Neural cell (in vitro differentiated cells): ENCODE data around the gene PRRT1B. TPM values are rescaled to one million over a fixed set of nuclear protein-coding genes. Genes with fewer than 3 reads are reported as not detected.
"Not testable (repeated sequence)": the region's sequence is repeated elsewhere in the genome, so short reads cannot be mapped to it uniquely, and the experiment has no call there.

ENCODE experiments used
- H2AFZ ChIP-seq: fragments of 200-600, 300-800 bp; sonication (generic), shearing (Covaris generic); 2 replicates; pipeline ENCODE4 v1.6.0; 2014; ENCODE audit warnings: low read depth, mild to moderate bottlenecking, antibody characterized with exemption, low read length, moderate library complexity
- H3F3A ChIP-seq: fragments of 200-600 bp; shearing (Covaris generic); 2 replicates; pipeline ENCODE4 v1.6.1; 2016; ENCODE audit warnings: mild to moderate bottlenecking, moderate library complexity, mixed read lengths, antibody characterized with exemption, low read length; ENCODE audit not compliant: insufficient read depth, poor library complexity, severe bottlenecking
- H3K27ac ChIP-seq: fragments of 200-600, 300-800 bp; sonication (generic), shearing (Covaris generic); 2 replicates; pipeline ENCODE4 v1.5.1; 2014; ENCODE audit warnings: mild to moderate bottlenecking, low read length, moderate library complexity
- H3K27me3 ChIP-seq: fragments of 300-800, 200-600 bp; sonication (generic), shearing (Covaris generic); 2 replicates; pipeline ENCODE4 v1.6.0; 2014; ENCODE audit warnings: mild to moderate bottlenecking, low read depth, low read length, moderate library complexity; ENCODE audit not compliant: insufficient read depth
- H3K36me3 ChIP-seq: fragments of 300-800, 200-600 bp; sonication (generic), shearing (Covaris generic); 2 replicates; pipeline ENCODE4 v1.5.1; 2014; ENCODE audit warnings: mild to moderate bottlenecking, antibody characterized with exemption, low read length, moderate library complexity; ENCODE audit not compliant: insufficient read depth
- H3K4me2 ChIP-seq: fragments of 300-800, 200-600 bp; sonication (generic), shearing (Covaris generic); 2 replicates; pipeline ENCODE4 v1.6.0; 2014; ENCODE audit warnings: mild to moderate bottlenecking, low read length
- H3K4me3 ChIP-seq: fragments of 300-800, 200-600 bp; sonication (generic), shearing (Covaris generic); 2 replicates; pipeline ENCODE4 v1.5.1; 2014; ENCODE audit warnings: mild to moderate bottlenecking, low read length, moderate library complexity
- H3K79me2 ChIP-seq: fragments of 200-600 bp; shearing (Covaris generic); replicated peaks from 2 replicates; pipeline ENCODE4 v1.6.0; 2014; ENCODE audit warnings: mild to moderate bottlenecking, low read length, moderate library complexity; ENCODE audit not compliant: insufficient read depth
- H3K9ac ChIP-seq: fragments of 300-800, 200-600 bp; sonication (generic), shearing (Covaris generic); 2 replicates; pipeline ENCODE4 v1.6.1; 2016; ENCODE audit warnings: mild to moderate bottlenecking, low read length, mixed read lengths
- H3K9me2 ChIP-seq: fragments of 200-600 bp; shearing (Covaris generic); 2 replicates; pipeline ENCODE4 v1.6.1; 2016; ENCODE audit warnings: mild to moderate bottlenecking, low read length, mixed read lengths; ENCODE audit not compliant: insufficient read depth
- H3K9me3 ChIP-seq: fragments of 200-600, 300-800 bp; sonication (generic), shearing (Covaris generic); 2 replicates; pipeline ENCODE4 v1.6.1; 2016; ENCODE audit warnings: mild to moderate bottlenecking, mixed run types, low read length, moderate library complexity, mixed read lengths
- H4K20me1 ChIP-seq: fragments of 200-600 bp; shearing (Covaris generic); 2 replicates; pipeline ENCODE4 v1.6.1; 2016; ENCODE audit warnings: mild to moderate bottlenecking, mixed run types; ENCODE audit not compliant: insufficient read depth
- EP300 ChIP-seq: fragments of 450-650 bp; conservative IDR thresholded peaks from 2 replicates; pipeline ENCODE4 v1.6.1; 2014; ENCODE audit warnings: antibody characterized with exemption, mild to moderate bottlenecking, moderate library complexity; ENCODE audit not compliant: poor library complexity, severe bottlenecking
- EZH2 ChIP-seq: fragments of 200-600, 300-800 bp; shearing (Covaris generic), sonication (generic); IDR thresholded peaks from 2 replicates; pipeline ENCODE4 v1.6.1; 2014; ENCODE audit warnings: antibody characterized with exemption, low read length, borderline replicate concordance, mild to moderate bottlenecking; ENCODE audit not compliant: insufficient read depth, poor library complexity, severe bottlenecking
- MXI1 ChIP-seq: fragments of 450-650 bp; conservative IDR thresholded peaks from 2 replicates; pipeline ENCODE4 v1.6.1; 2014; ENCODE audit warnings: antibody characterized with exemption, mild to moderate bottlenecking; ENCODE audit not compliant: poor library complexity, severe bottlenecking
- POLR2AphosphoS5 ChIP-seq: IDR thresholded peaks from 2 replicates; pipeline ENCODE4 v1.6.1; 2012
- RAD21 ChIP-seq: fragments of 450-650 bp; conservative IDR thresholded peaks from 2 replicates; pipeline ENCODE4 v1.6.1; 2014; ENCODE audit warnings: antibody characterized with exemption, mild to moderate bottlenecking, moderate library complexity
- SMC3 ChIP-seq: fragments of 450-650 bp; conservative IDR thresholded peaks from 2 replicates; pipeline ENCODE4 v1.6.1; 2014; ENCODE audit warnings: antibody characterized with exemption, mild to moderate bottlenecking, moderate library complexity; ENCODE audit not compliant: poor library complexity
- TAF1 ChIP-seq: IDR thresholded peaks from 2 replicates; pipeline ENCODE4 v1.6.1; 2012; ENCODE audit warnings: low read depth
- polyA plus RNA-seq: library from polyadenylated mRNA; depleted of rRNA; stranded (reverse); fragments of >200 nt; gene quantifications from 2 replicates; pipeline ENCODE4 v1.2.3, GENCODE V29; 2014
- TF ChIP-seq, protein P1 (sequence below): fragments of 450-650 bp; IDR thresholded peaks from 2 replicates; pipeline ENCODE4 v1.5.1; 2014; ENCODE audit warnings: antibody characterized with exemption, mild to moderate bottlenecking, moderate library complexity; ENCODE audit not compliant: poor library complexity, severe bottlenecking
- TF ChIP-seq, protein P2 (sequence below): IDR thresholded peaks from 2 replicates; pipeline ENCODE4 v1.6.1; 2012; ENCODE audit warnings: borderline replicate concordance

Gene PRRT1B
- polyA plus RNA-seq, 1 donor from 2014 or later: not detected

DNA sequence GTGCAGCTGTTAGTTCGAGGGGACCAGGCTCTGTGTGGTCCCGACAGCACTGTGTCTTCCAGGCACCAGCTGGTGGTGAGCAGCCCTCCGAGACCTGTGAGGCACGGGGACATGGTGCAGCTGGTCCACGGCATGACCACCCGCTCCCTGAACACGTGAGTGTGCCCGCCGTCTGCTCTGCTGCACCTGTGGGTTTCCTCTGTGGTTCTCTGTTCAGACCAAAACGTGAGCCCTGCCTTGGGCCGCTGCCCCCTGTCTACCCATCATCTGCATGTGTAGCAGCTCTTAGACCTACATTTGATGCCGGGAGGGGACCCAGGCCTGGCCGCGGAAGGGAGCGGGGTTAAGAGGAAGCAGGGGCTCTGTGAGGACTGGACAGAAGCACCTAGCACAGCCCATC is 32.1 kb upstream of the PRRT1B start:
- Histone ChIP-seq H3K9me3 (no peaks in the 10 kb centered on the region), H3K36me3 (peaks cover 11% of the 10 kb centered on the region)

DNA sequence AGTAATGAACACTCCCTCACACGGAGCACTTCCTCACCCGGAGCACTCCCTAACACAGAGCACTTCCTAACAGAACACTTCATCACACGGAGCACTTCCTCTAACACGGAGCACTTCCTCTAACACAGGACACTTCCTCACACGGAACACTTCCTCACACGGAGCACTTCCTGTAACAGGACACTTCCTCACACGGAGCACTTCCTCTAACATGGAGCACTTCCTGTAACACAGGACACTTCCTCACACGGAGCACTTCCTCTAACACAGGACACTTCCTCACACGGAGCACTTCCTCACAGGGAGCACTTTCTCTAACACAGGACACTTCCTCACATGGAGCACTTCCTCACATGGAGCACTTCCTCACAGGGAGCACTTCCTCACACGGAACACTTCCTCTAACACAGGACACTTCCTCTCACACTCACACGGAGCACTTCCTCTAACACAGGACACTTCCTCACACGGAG is 29.7 kb upstream of the PRRT1B start:
- H3K36me3 ChIP-seq: peaks cover 11% of the 10 kb centered on the region
- not testable (repeated sequence) for H3K9ac ChIP-seq, H3K27ac ChIP-seq, H3K4me3 ChIP-seq, H3K4me2 ChIP-seq, H3K27me3 ChIP-seq, H3K79me2 ChIP-seq, H3K9me3 ChIP-seq, H2AFZ ChIP-seq, H4K20me1 ChIP-seq, H3K9me2 ChIP-seq, H3F3A ChIP-seq

More for the DNA sequence above, 32.1 kb upstream of the PRRT1B start:
- Histone ChIP-seq H2AFZ (no peak overlapping the region), H3K27ac (no peak overlapping the region), H3K9ac (no peak overlapping the region), H3K79me2 (no peaks in the 10 kb centered on the region), H3K4me3 (no peak overlapping the region), H4K20me1 (no peaks in the 10 kb centered on the region), H3K9me2 (no peaks in the 10 kb centered on the region), H3F3A (no peaks in the 10 kb centered on the region), H3K4me2 (no peak overlapping the region), H3K27me3 (no peaks in the 10 kb centered on the region)
- TF ChIP-seq EZH2 (no peak), MXI1 (no peak), EP300 (no peak), POLR2AphosphoS5 (no peak)
- TF ChIP-seq, protein P1, sequence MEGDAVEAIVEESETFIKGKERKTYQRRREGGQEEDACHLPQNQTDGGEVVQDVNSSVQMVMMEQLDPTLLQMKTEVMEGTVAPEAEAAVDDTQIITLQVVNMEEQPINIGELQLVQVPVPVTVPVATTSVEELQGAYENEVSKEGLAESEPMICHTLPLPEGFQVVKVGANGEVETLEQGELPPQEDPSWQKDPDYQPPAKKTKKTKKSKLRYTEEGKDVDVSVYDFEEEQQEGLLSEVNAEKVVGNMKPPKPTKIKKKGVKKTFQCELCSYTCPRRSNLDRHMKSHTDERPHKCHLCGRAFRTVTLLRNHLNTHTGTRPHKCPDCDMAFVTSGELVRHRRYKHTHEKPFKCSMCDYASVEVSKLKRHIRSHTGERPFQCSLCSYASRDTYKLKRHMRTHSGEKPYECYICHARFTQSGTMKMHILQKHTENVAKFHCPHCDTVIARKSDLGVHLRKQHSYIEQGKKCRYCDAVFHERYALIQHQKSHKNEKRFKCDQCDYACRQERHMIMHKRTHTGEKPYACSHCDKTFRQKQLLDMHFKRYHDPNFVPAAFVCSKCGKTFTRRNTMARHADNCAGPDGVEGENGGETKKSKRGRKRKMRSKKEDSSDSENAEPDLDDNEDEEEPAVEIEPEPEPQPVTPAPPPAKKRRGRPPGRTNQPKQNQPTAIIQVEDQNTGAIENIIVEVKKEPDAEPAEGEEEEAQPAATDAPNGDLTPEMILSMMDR: no peak

DNA sequence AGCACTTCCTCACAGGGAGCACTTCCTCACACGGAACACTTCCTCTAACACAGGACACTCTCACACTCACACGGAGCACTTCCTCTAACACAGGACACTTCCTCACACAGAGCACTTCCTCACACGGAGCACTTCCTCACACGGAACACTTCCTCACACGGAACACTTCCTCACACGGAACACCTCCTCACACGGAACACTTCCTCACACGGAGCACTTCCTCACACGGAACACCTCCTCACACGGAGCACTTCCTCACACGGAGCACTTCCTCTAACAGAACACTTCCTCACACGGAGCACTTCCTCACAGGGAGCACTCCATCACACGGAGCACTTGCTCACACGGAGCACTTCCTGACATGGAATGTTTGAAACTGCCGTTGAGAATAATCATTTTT is 29.2 kb upstream of the PRRT1B start:
- Histone ChIP-seq H3K27me3 (no peaks in the 10 kb centered on the region), H3K9me3 (no peaks in the 10 kb centered on the region), H3K4me3 (no peak overlapping the region), H3K27ac (no peak overlapping the region), H3K36me3 (peaks cover 11% of the 10 kb centered on the region), H3F3A (no peaks in the 10 kb centered on the region), H4K20me1 (no peaks in the 10 kb centered on the region), H3K9ac (no peak overlapping the region), H2AFZ (no peak overlapping the region), H3K4me2 (no peak overlapping the region), H3K9me2 (no peaks in the 10 kb centered on the region), H3K79me2 (no peaks in the 10 kb centered on the region)
- TF ChIP-seq TAF1: no peak
- TF ChIP-seq, protein P2, sequence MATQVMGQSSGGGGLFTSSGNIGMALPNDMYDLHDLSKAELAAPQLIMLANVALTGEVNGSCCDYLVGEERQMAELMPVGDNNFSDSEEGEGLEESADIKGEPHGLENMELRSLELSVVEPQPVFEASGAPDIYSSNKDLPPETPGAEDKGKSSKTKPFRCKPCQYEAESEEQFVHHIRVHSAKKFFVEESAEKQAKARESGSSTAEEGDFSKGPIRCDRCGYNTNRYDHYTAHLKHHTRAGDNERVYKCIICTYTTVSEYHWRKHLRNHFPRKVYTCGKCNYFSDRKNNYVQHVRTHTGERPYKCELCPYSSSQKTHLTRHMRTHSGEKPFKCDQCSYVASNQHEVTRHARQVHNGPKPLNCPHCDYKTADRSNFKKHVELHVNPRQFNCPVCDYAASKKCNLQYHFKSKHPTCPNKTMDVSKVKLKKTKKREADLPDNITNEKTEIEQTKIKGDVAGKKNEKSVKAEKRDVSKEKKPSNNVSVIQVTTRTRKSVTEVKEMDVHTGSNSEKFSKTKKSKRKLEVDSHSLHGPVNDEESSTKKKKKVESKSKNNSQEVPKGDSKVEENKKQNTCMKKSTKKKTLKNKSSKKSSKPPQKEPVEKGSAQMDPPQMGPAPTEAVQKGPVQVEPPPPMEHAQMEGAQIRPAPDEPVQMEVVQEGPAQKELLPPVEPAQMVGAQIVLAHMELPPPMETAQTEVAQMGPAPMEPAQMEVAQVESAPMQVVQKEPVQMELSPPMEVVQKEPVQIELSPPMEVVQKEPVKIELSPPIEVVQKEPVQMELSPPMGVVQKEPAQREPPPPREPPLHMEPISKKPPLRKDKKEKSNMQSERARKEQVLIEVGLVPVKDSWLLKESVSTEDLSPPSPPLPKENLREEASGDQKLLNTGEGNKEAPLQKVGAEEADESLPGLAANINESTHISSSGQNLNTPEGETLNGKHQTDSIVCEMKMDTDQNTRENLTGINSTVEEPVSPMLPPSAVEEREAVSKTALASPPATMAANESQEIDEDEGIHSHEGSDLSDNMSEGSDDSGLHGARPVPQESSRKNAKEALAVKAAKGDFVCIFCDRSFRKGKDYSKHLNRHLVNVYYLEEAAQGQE: no peak
- TF ChIP-seq RAD21: no peak
- TF ChIP-seq, protein P1: no peak
- no peak for TF ChIP-seq EP300
- no peak for TF ChIP-seq MXI1
- TF ChIP-seq EZH2: no peak
- TF ChIP-seq SMC3: no peak
- no peak for TF ChIP-seq POLR2AphosphoS5
